ENCODE measurements around the gene OR10D3. TPM values are rescaled to one million over a fixed set of nuclear protein-coding genes. Genes with fewer than 3 reads are reported as not detected.

Gene OR10D3
- total and polyA plus RNA-seq, 10 of the 15 experiments (the other 5 are each of a cell fraction or from before 2014, with no cell fraction given), result not detected

GRCh38 chr11:124170801-124171586 is 12.2 kb upstream of the OR10D3 start (continued):
- no peak for TF ChIP-seq POU2F2 (IDR thresholded peaks at IDR 0.05; ENCODE audit: borderline replicate concordance, low read depth, low read length)

GRCh38 chr11:124172101-124172500 is 11.0 kb upstream of the OR10D3 start:
- Histone ChIP-seq H4K20me1 (ENCODE audit: control insufficient read depth, insufficient read depth) (no peaks in the 10 kb centered on the region), H3K9ac (ENCODE audit: control insufficient read depth, insufficient read depth, low read length) (no peak overlapping the region), H3K79me2 (ENCODE audit: control insufficient read depth, insufficient read depth, low read length) (no peaks in the 10 kb centered on the region), H3K27me3 (replicated peaks in 1 of 2; ENCODE audit: control insufficient read depth in 2 of 2, insufficient read depth in 2 of 2, low read length in 1 of 2) (no peaks in the 10 kb centered on the region), H3K9me3 (replicated peaks; ENCODE audit: control insufficient read depth, insufficient read depth, low read length) (no peaks in the 10 kb centered on the region), H3K4me2 (ENCODE audit: control insufficient read depth, insufficient read depth) (no peak overlapping the region), H3K27ac (ENCODE audit: control insufficient read depth, insufficient read depth) (no peak overlapping the region), H2AFZ (ENCODE audit: control insufficient read depth, low read depth, low read length) (no peak overlapping the region), H3K36me3 (ENCODE audit: control insufficient read depth in 2 of 2, insufficient read depth in 2 of 2, low read length in 1 of 2) (no peaks in the 10 kb centered on the region), H3K4me1 (ENCODE audit: control insufficient read depth, insufficient read depth, low read length) (no peaks in the 10 kb centered on the region), H3K4me3 (no peak overlapping the region)
- FAIRE-seq (no peak), DNase-seq (ENCODE audit: low read depth, low spot score) (no peak), ATAC-seq (no peak)
- ChIA-PET RAD21 (ENCODE audit: unreplicated experiment) (interaction anchor here (0.6 kb wide), 1 partner anchor 108 kb away, joined by 5 read pairs; no protein-coding TSS in a partner anchor), SMC1A (ENCODE audit: uncharacterized antibody, unreplicated experiment) (no interaction called here), CTCF (interaction anchor here (1.0 to 1.2 kb wide), 3 partner anchors 8 to 101 kb away, joined by 3 to 6 read pairs (median 3); no protein-coding TSS in a partner anchor), POLR2A (no interaction called here)
- no peak for TF ChIP-seq ZBTB4 (CRISPR knock-in tag; IDR thresholded peaks at IDR 0.05)
- TF ChIP-seq FOXK2 (IDR thresholded peaks at IDR 0.05), result no peak
- no peak for TF ChIP-seq SMAD5 (IDR thresholded peaks at IDR 0.05; ENCODE audit: low read depth)
- no peak for TF ChIP-seq TCF3 (IDR thresholded peaks at IDR 0.05; ENCODE audit: borderline replicate concordance, insufficient read depth, low read depth, low read length)
- no peak for TF ChIP-seq NKRF (conservative IDR thresholded peaks at IDR 0.05)
- no peak for TF ChIP-seq GABPA (IDR thresholded peaks at IDR 0.05; ENCODE audit: low read depth)
- TF ChIP-seq KDM1A (IDR thresholded peaks at IDR 0.05; ENCODE audit: borderline replicate concordance), result no peak
- intact Hi-C loops (cut with micrococcal nuclease; ENCODE audit: unreplicated experiment), result no loop called here
- in situ Hi-C loops (cut with MboI), result no loop called here
- WGBS (ENCODE audit: insufficient coverage, insufficient replicate concordance, low lambda C conversion rate, missing lambda C conversion rate), result 23% methylated on average over 6 of the region's 6 CpGs
- BruUV-seq (replicated peaks), result no TSS peak

Measured in GM12878 (cell line).